NOMO-1 treated with DMSO at 0.1 percent for 48 hours (cell line): Measurements from ENCODE around the gene PTPRO.
A peak's percentile ranks its signal among the peaks of the same experiment; 100 is the strongest.

ENCODE experiments used
- DNase-seq: peaks from one replicate; lab custom pipeline; 2025; ENCODE audit not compliant: unreplicated experiment; lab: John Stamatoyannopoulos, UW

The PTPRO gene

DNA sequence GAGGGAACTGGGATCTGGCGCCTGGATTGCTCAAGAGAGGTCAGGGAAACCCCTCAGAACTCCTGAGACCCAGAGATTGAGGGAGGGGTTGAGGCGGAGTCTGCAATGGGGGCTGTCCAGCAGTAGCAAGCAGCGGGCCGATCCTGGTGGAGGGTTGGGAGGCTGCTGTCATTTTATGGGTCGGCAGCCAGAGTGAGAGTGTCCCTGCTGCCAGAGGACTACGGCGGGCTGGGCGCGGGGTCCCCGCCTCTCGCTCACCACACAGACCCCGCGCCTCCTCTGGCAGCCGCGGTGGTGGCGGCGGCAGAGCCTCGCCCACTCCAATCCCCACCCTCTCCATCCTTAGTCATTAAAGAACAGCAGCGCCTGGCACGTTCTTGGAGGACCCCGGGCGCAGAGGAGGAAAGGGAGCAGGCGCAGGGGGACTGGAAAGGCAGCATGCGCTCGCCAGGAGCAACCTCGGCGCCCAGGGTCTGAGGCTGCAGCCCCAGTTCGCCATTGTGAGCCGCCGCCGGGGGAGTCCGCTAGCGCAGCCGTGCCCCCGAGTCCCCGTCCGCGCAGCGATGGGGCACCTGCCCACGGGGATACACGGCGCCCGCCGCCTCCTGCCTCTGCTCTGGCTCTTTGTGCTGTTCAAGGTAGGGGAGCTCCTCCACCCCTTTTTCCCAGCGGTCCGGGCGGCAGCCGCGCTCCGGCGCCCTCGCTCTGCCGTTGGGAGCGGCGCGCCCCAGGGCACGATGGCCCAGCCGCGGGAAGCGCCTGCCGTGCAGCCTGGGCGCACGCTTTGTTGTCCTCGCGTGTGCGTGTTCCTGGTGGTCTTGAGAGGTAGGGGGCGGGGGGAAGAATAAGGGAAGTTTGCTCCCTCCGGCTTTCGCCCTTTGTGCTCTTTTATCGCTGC is at the start of gene PTPRO:
Gene PTPRO, plus strand, starts transcription at position 345 of the 898 bp plus-strand sequence.
- DNase-seq: no peak

DNA sequence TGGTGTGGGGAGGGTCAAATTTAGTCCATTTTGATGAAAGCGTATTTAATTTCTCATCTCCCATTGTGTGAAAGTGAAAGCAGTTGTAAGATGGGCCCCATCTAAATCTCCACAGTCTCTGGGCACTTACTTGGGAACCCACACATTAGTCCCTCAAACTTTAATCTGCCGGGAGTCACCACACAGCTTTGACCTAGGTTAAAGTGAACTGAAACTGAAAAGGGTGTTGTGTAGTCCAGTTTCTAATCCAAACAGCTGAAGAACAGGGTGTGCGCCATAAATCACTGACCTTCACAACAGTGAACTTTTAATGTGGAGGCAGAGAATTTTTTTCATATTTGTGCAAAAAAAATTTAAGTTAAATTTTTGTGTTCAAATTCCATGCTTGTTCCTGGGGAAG is 48.4 kb upstream of the PTPRO start:
- DNase-seq: no peak

DNA sequence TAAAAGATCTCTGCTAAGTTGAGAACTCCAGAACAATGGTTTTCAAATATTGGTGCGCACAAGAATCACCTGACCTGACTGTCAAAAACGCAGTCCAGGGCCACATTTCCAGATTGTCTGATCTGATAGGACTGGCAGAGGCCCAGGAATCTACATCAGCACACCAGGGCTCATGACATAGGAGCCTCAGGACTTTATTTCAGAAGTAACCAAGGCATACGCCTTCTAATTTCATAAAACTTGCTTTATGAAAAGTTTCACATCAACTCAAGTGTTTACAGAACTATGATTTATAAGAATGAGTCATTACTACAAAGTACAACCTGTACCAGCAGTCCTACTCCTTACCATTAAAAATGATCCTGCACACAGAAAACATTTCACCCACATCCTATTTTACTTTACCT is 47.7 kb upstream of the PTPRO start:
- no peak for DNase-seq

DNA sequence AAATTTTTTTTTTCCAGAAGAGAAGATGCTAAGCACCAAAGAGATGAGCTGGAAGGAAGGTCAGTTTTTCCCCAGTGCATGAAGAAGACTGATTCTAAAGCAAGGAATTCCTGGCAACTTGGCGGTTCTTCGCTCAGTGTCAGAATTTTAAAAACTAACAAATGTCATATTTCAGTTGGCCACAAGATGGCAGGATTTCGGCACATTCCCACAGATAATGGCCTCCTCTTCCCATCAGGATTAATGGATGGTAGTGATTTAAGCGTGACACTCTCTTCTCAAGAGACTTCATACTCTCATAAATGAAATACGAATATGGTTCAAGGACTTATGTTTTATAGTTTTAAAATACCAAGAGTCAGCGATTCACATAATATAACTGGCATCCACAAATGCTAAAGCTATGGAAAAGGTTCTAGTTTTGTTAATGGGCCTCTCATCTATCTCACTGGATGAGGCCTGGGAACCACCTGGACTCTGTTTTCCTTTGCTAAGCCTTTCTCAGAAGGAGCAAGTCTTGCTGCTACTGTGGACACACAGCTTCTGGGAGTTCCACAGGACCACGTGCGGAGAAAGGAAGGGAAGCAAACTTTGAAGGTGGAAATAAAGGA is 46.1 kb upstream of the PTPRO start:
- no peak for DNase-seq

DNA sequence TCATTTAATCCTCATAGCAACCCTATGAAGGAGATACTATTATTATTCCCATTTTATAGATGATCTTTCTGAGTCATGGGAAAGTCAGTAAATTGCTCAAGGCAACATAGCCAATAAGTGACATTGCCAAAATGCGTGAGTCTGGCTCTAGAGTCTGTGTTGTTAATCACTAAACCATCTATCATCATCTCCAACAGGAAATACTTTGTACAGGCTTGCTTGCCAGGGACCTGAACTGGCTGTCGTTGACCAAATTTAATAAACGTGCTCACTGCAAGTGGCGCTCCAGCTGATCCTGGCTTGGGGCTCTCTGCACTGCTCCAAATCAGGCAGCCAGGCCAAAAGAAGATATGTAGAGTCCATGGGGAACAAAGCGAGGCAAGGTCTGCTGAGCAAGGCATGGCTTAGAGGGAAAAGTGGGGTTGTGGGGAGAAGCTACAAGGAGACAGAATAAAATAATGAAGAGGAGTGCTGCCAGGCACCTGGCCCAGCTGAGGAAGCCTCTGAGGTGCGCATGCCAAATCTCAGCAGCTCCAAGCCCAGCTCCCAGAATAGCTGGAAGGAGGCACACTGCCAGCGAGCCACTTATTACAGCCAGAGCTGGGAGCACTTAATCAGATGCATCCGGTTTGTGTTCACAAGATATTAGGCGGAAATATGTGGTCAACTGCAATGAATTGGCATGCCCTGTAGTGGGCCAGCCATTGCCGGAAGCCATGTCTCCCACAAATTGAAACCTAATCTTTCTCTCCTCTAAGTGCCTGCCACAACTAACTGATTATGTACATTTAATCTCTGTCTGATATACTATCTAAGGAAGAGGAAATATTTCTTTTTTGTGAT is 43.3 kb upstream of the PTPRO start:
- DNase-seq: peak; percentile 28

DNA sequence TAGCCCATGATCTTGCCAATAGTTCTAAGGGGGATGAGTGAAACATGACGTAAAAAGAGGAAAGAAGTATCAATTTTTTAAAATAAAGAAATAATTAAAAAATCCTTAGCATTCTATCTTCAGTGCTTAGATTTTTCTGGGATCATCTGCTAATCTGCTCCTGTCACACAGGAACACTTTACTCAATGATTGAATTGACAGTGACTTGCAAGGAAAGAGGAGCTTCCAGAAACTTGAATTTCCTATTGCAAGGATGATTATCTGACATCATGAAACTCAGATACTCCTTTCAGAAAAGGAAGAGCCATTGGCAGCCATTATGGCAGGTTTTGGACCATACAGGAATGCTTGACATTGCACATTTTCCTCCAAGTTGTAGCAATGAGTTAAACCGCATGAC is 41.4 kb upstream of the PTPRO start:
- no peak for DNase-seq

DNA sequence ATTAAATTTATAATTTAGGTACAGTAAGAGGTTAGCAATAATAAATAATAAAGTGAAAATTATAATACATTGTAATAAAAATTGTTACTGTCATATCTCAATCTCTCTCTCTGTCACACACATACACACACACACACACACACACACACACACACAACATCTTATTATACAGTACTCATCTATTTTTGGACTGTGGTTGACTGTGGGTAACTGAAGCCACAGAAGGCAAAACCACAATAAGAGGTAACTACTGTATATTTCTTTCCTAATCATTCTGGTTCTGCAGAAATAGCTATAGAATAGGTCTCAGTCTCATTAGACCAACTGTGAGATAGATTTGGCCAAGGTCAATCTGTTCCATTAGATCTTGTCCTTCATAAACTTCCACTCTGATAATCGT is 33.1 kb upstream of the PTPRO start:
- DNase-seq: peak; percentile 76

DNA sequence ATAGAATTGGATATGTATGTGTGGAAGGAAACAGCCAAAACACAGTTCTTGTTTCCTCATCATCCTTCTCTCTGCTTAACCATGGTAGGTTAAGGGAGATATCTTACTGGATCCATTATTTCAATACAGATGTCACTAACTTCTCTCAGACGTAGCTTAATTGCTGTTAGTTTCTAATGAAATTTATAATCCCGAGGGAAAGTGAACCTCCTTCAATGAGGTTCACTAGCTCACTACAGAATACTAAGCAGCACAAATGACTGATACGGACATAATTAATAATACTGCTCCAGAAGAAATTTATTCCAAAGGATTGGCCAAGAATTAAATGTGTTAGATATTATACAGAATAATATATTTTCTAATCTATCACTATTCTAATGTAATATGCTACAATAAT is 28.6 kb upstream of the PTPRO start:
- DNase-seq: no peak

DNA sequence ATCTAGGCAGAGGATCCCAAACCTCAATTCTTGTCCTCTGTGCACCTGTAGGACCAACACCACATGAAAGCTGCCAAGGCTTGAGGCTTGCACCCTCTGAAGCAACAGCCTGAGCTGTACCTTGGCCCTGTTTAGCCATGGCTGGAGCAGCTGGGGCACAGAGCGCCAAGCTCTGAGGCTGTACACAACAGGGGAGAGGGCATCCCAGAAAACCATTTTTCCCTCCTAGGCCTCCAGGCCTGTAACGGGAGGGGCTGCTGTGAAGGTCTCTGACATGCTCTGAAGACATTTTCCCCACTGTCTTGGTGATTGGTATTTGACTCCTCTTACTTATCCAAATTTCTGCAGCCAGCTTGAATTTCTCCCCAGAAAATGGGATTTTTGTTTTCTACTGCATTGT is 22.4 kb upstream of the PTPRO start:
- no peak for DNase-seq

DNA sequence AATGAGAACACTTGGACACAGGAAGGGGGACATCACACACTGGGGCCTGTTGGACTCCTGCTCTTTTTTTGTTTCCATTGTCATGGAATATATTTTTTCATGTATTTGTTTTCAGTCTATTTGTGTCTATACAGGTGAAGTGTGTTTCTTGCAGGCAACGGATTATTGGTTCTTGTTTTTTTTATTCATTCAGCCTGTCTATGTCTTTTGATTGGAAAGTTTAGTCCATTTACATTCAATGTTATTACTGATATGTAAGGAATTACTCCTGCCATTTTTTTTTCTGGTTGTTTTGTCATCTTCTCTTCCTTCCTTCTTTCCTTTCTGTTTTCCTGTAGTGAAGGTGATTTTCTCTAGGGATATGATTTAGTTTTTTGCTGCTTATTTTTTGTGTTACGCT is 18.0 kb upstream of the PTPRO start:
- no peak for DNase-seq

DNA sequence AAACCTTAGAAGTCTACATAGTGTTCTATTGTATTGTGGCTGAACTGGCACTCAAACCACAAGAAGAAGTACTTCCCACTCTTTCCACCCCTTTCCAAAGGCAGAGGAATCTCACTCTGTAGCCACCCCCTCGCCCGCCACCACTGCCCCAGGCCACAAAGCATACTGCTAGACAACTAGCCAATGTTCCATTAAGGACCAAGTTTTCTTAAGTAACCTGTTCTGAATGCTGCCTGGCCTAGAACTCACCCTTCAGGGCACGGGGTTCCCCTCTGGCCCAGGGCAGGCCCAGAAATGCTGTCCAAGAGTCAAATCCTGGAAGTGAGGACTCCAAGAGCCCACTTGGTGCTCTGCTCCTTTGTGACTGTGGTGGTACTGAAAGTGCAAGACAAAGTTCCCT is 15.7 kb upstream of the PTPRO start:
- DNase-seq: no peak

DNA sequence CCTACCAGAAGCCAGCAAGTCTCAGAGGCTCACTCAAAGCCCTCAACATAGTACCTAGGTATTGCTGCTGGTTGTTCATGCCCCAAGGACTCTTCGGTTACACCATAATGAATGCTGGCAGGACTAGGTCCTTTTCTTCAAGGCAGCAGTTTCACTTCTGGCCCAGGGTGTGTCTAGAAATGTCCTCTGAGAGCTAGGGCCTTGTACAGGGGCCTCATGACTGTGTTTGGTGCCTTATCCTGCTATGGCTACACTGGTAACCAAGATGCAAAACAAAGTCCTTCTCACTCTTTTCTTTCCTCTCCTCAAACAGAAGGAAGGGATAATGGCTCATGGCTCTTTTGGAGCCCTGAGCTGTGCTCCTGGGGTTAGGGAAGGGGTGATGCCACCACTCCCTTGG is 15.2 kb upstream of the PTPRO start:
- no peak for DNase-seq

DNA sequence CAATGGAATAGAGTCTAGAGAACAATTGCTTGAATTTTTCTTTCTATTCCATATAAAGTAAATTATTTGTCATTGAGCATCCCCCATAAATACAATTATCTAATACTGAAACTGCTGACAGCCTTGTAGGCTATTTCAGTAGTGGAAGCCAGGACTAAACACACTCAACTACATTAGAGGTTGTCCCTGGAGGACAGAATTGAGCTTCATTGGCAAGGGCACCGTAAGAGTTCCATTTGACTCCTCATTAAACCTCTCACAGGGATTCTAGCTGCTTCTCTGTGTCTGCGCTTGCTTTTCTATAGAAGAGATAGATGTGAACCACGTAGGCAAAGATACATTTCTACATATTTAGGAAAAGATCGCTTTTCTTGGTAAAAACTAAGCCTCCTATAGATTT is 3.5 kb upstream of the PTPRO start:
- DNase-seq: no peak

DNA sequence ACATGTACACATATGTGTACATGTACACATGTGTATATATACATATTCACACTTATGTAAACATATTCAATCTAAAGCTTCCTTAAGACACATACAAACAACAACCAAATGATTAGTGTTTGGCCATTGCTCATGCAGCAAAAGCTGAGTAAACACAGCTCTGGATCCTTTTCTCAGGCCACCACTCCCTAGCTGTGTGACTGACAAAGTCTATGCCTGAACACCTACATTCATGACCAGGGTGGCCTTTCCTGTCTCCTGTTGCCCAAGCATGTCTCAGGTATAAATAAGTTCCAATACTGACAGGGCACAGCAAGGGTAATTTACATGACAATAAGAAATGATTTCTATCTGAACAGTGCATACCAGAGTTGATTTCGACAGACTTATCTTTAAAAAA is 1.4 kb upstream of the PTPRO start:
- no peak for DNase-seq

DNA sequence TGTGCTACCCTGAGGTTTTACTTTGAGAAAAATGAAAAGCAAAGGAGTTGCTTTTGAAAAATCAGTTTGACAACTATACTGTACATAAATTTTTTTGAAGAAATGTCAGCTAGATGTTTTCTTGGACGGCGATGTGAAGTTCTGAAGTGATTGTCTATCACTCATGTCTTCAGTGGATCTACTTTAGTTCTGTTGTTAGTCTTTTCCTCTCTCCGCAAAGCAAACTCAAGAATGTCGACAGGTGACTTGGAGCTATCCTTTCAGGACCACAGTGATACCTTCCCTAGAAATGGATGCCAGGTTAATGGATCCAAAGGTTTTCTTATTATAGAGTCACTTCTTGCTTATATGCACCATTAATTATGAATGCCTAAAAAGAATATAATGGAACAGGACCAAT is 1.2 kb downstream of the PTPRO start:
- DNase-seq: no peak

DNA sequence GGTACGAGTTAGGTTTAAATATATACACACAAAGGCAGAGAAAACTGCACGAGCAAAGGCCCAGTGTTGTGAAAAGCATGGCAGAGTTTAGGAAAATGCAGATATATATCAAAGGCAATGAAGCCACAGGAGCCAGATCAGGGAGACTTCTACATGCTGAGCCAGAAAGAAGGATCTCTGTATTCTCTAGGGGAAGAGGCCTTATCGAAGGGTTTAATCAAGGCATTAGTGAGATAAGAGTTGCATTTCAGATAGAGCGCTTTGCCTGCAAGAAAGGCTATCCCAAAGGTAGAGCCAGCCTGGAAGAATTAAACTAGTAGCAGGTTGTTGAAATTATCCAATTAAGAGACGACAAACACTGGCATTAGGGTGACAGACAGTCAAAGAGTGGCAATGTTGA is 7.6 kb downstream of the PTPRO start:
- DNase-seq: no peak

DNA sequence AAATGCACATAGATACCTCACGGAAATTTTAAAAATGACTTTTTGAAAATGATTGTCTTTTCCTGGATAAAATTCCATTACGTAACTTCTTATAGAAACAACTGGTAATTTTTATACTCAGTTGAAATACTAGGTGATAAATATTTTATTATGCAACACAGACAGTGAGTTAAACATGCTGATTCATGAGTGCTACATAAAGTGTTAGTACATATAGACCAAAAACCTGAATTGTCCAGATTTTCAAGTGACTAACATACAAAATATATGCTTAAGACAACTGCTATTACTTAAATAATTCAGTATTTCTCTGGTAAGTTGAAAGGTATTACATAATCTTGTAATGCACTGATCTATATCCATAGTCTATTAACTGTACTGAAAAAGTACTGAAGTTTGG is 11.9 kb downstream of the PTPRO start:
- DNase-seq: no peak

DNA sequence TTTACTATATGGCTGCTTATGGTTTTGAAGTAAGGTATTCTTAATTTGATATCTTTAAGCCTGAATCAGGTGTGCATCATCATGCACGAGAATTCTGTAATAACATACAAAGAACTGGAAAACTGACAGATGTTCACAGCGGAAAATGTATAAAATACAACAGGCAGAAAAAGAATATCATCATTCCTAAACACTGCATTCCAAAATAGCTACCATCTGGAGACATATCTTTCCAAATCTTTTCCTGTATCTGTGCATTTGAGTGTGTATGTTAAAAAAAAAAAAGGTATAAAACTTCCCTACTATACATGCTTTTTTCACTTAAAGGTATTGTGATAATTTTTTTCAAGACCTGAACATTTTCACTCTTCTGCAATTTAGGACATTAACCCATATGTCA is 13.7 kb downstream of the PTPRO start:
- DNase-seq: no peak

DNA sequence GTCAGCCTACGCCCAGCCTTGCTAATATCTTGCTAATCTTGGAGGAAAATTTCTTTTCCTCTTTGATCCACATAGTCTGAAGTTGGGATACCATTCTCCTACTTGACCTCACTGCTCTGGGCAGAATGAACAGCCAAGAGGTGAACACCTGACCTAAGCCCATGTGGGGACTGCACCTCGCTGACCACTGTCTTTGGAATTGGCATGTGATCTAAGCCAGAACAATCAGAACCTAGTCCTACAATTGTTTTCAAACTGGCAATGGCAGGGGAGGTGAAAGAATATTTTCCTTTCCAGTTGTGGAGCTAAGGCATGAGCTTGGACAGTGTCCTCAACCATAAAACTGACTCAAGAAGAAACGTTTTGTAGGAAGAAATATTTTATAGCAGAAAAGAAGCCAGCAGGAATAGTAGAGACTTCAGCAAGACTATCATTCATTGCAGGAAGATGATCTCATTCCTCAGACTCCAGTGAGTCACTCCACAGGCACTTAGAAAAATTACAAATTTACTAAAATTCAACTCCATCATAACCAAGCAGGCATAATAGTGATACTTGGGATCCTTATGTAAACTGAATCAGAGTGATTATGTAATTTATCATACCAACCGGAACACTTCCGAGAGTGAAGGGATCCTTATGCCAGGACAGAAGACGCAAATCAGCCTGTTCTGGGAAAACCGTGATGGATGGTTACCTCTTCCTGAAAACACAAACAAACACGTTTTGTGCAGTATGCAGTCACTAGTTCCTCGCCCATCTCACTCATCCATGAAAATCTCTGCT is 14.7 kb downstream of the PTPRO start:
- DNase-seq: no peak

DNA sequence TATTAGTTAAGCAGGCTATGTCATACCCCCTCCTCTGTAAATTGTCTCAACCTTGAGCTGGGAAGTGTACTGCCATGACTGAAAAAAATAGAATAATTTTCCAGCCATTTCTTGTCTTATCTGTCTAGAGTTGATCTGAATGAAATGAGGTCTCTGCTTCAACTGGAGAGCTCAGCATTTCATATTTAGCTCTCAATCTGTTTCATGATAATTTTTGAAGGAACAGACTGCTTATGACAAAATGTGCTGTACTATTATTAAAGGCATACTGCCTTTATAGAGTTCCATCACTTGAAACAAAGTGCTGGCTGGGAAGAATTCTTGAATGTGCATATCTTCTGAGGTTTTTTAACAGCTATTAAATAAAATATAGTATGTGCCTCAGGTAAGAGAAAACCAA is 19.1 kb downstream of the PTPRO start:
- DNase-seq: no peak

DNA sequence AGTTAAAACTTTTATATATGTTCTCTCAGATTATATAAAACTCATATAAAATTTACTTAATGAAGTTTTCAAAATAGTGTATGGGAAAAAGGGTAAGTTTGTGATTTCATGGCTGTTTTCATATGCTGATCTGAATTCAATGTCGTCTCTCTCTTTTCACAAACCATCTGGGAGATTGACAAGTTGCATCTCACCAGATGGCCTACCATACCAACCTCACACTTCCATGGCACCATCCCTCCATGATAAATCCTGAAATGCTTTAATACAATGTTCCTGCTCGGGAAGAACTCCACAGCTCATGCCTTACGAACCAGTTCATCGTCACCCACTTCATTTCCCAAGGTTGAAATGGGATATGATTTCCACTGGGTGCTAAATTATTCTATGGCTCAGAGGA is 22.3 kb downstream of the PTPRO start:
- no peak for DNase-seq
